NCI-H2107 (cell line): ENCODE measurements around the gene STARD5.

Experiments
- DNase-seq: peaks from one replicate; lab custom pipeline; 2025; lab: John Stamatoyannopoulos, UW

STARD5 gene

GRCh38 chr15:81274255-81274654 is 49.7 kb downstream of the STARD5 start:
- no peak for DNase-seq

DNA sequence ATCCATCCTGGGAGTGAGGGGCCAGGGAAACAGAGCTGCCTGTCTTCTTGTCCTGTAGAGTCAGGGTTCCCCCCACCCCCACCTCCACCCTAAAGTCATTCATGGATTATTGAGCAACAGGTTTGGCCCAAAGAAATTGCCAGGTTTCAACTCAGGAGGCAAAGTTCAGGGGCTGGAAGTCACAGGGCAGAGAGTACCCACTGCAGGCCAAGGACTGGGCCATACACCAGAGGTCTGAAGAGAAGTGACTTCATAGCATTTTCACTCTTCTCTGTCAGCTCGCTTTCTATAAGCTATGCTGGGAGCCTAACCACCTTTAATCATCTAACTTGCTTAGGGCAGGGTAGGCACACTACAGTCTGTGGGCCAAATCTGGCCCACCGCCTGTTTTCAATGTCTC is 50.1 kb downstream of the STARD5 start:
- DNase-seq: no peak

DNA sequence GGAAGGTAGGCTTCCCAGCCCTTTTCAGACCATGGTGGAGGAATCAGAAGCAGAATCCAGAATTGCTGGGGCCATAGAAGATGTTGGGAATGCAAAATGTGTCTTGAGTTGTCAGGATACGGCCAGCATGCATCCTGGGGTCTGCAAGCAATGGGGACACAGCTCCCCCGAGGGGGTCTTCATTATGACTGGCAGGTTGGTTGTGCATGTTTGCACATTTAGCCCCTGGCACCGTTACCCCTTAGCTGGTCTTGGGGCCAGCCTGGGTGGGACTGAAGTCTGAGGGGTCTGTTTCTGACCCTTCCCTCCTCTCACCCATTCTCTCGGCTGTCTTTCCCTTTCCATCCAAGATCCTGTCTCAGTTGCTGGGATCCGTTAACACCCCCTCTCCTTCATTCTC is 50.7 kb downstream of the STARD5 start:
- DNase-seq: no peak

- no peak for DNase-seq
These were observed 51.9 kb downstream of the STARD5 start for GRCh38 chr15:81271761-81272644.

- no peak for DNase-seq
These were observed 53.0 kb downstream of the STARD5 start for GRCh38 chr15:81270781-81271491.

GRCh38 chr15:81270188-81270587 is 53.8 kb downstream of the STARD5 start:
- DNase-seq: no peak

DNA sequence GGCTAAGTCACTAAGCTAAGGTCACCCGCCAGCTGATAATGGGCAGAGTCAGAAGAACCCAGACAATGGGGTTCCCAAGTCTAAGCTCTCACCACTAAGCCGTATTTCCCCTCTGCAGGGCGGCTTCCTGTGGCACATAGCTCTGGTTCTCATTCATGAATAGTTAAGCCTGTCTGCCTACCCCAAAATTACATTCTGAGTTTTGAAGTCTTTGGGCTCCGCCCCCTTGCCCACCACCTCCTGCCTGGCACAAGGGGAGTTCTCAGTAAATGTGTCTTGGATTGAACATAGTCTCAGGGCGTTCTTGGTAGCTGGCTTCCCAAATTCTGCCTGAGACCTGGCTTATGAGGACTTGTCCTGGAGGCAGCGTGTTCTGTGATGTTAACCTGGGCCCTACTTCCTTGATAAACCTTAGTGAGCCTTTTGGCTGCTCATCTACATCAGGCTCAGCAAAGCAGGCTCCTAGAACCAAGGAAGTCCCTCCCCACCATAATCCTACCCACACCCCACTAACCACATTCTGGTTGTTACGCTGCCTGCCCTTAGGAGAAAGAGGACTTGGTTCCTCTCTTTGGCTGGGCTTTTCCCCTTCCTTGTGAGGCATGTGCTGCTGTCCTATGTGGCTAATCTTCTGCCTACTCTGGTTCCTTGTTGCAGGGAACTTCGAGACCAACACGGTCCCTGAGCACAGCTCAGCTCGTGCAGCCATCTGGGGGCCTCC is 54.9 kb downstream of the STARD5 start:
- DNase-seq: no peak

- DNase-seq: no peak
These were observed 55.6 kb downstream of the STARD5 start for GRCh38 chr15:81268340-81268739.

DNA sequence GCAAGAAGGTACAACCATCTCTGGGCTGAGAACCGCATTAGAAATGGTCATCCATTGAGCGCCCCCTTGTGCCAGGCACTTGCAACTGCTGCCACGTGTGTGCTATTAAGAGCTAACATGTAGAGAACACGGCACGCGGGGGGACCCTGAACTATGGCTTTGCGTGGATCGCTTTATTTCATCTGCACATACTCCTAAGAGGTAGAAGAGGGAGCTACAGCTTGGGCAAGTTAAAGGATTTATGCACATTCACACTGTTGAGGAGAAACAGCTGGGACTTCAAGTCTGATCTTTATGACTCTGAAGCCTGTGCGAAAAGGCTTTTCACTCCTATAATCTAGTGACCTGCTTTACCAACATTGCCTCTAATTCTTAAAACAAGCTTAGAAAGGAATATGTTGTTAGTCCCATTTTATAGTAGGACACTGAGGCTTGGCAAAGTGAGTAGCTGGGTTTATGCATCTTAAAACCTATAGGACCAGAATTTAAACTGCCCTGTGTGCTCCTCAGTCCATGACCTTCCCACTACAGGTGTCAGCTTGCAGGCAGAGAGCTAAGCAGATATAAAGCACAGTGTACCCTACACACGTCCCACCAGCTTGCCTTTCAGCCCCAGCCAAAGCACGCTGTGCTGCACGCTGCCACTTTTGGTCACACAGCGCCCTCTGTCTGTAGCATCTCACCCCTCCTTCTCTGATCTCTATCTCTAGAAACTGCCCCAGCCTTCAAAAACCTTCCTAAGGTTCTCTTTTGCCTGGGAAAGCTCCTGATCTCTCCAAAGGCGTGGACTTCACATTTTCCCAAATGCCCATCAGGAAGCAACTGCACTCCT is 57.8 kb downstream of the STARD5 start:
- DNase-seq: peak; percentile 42

- no peak for DNase-seq
These were observed 58.5 kb downstream of the STARD5 start for GRCh38 chr15:81265256-81265943.

DNA sequence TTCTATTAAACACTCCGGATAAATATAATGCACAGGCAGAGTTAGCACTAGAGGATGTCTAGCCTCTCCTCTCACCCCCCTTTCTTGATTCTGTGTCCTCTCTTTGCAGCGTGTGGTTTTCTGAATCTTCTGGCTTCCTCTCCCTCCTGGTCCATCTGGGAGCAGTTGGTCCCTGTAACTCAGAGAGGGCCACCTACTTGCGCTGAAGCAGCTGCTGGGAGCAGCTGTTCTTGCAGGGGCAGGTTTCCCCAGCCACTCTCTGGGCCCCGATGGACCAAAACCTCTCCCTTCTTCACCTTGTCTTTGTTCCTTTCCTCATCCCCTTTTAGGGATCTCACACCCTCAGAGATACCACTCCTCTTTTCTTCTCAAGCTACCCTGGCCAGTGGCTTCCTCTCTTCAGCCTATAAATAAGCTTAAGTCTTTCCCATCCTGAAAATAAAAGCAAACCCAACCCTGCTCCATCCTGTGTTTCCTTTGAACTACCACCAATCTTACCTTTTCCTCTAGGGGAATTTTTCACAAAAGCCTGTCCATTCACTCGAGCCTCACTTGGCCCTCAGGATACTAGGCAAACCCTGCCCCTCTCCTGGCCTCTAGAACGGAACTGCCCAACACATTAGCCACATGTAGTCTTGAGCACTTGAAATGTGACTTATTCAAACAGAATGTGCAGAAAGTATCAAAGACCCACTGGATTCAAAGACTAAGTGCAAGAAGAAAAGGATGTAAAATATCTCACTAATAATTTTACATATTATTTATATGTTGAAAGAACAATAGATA is 59.7 kb downstream of the STARD5 start:
- DNase-seq: no peak

GRCh38 chr15:81263477-81263876 is 60.5 kb downstream of the STARD5 start:
- DNase-seq: no peak

GRCh38 chr15:81261172-81261811 is 62.6 kb downstream of the STARD5 start:
- DNase-seq: no peak

- DNase-seq: no peak
These were observed 64.1 kb downstream of the STARD5 start for GRCh38 chr15:81259760-81260298.
